Omental fat pad (tissue), 4 donors: ENCODE data around the gene OR2H2. TPM values are rescaled to one million over a fixed set of nuclear protein-coding genes. Genes with fewer than 3 reads are reported as not detected.

Source experiments
- ATAC-seq: fragments of 150-250 bp; one replicate; pipeline ENCODE4 v1.9.1; 2016; ENCODE audit warnings: mild to moderate bottlenecking, moderate library complexity; ENCODE audit not compliant: low FRiP score
- DNase-seq: peaks from one replicate; pipeline ENCODE4 v3.0.0-alpha.2; 2019; ENCODE audit warnings: low spot score
- small RNA-seq: library from RNA; depleted of rRNA; stranded (forward); fragments of <200 nt; gene quantifications from one replicate; pipeline ENCODE3, GENCODE V24; 2016
- total RNA-seq, 4 donors: library from RNA; depleted of rRNA; stranded (reverse); fragments of >200 nt; gene quantifications; one replicate each; pipeline ENCODE4 v1.1.0, GENCODE V29; 2016
- TF ChIP-seq, protein P1 (sequence below), 3 donors: fragments of 450-650 bp; IDR thresholded peaks; one replicate each; pipeline ENCODE4 v1.5.1; 2016 to 2017; ENCODE audit warnings: antibody characterized with exemption in 3 of 3, mild to moderate bottlenecking in 3 of 3, moderate library complexity in 2 of 3

OR2H2 gene
- total RNA-seq, 4 donors from 2014 or later: not detected

DNA sequence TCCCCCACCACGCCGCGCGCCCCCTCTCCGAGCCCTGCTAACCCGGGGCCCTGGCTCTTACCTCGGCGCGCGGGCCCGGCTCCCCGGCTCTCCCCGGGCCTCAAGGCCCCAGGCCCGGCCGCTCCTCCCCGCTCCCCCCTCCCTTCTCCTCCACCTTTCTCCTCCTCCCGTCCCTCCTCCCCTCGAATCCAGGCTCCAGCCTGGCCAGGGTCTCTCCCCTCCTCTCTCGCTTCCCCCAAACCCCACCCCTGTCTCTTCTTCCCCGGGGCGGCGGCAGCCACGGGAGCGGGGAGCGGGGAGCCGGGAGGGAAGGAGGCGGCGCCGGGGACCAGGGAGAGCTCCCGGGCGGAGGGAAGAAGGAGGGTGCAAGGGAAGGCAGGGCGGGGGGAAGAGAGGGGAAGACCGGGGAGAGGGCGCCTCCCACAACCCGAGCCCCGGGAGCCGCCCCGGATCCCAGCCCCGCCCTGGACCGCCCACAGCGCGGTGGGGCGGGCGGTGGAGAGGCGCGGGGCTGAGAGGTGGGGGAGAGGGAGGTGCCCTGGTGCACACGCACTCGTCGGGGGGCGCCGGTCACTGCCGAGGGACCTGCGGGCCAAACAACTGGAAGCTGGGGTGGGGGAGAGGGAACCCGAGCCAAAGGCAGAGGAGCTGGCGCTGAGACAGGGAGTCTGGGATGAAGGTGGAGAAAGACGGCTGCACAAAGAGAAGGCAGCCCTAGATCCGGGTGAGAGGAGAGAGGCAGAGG is 48.0 kb downstream of the OR2H2 start, which contains the start of gene GABBR1:
TSS of gene GABBR1 (minus strand) at position 395 of the 745 bp plus-strand sequence. CDS start 798 bp downstream, outside the sequence.
- TF ChIP-seq, protein P1, sequence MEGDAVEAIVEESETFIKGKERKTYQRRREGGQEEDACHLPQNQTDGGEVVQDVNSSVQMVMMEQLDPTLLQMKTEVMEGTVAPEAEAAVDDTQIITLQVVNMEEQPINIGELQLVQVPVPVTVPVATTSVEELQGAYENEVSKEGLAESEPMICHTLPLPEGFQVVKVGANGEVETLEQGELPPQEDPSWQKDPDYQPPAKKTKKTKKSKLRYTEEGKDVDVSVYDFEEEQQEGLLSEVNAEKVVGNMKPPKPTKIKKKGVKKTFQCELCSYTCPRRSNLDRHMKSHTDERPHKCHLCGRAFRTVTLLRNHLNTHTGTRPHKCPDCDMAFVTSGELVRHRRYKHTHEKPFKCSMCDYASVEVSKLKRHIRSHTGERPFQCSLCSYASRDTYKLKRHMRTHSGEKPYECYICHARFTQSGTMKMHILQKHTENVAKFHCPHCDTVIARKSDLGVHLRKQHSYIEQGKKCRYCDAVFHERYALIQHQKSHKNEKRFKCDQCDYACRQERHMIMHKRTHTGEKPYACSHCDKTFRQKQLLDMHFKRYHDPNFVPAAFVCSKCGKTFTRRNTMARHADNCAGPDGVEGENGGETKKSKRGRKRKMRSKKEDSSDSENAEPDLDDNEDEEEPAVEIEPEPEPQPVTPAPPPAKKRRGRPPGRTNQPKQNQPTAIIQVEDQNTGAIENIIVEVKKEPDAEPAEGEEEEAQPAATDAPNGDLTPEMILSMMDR (IDR thresholded peaks at IDR 0.05): no peak
- peak; percentile 36 for DNase-seq
- peak; percentile 91 for ATAC-seq

GRCh38 chr6:29633534-29633905 is 48.6 kb downstream of the OR2H2 start:
- DNase-seq: no peak
- ATAC-seq: no peak
- TF ChIP-seq, protein P1 (IDR thresholded peaks at IDR 0.05): no peak

GRCh38 chr6:29637247-29637646 is 52.3 kb downstream of the OR2H2 start:
- ATAC-seq: no peak
- DNase-seq: no peak
- TF ChIP-seq, protein P1 (IDR thresholded peaks at IDR 0.05): no peak

Small RNA genes within 50 kb of the gene (small RNA-seq; reads per million reads assigned to genes)
- 1.2 reads per million for gene SNORD32B
- gene SUMO2P1: not detected
- not detected for gene TMEM183AP1

Other genes starting within 250 kb of the OR2H2 start
- gene OR5V1, start 216.3 kb upstream of the OR2H2 start, total RNA-seq: not detected
- not detected for gene OR12D3, start 209.8 kb upstream of the OR2H2 start, total RNA-seq
- not detected for gene OR12D2, start 189.5 kb upstream of the OR2H2 start, total RNA-seq
- not detected for gene OR12D1, start 170.2 kb upstream of the OR2H2 start, total RNA-seq
- gene OR10C1, start 145.8 kb upstream of the OR2H2 start, total RNA-seq: not detected
- not detected for gene OR11A1, start 128.1 kb upstream of the OR2H2 start, total RNA-seq
- not detected for gene OR2H1, start 128.0 kb upstream of the OR2H2 start, total RNA-seq
- gene MAS1L, start 97.2 kb upstream of the OR2H2 start, total RNA-seq: not detected
- 1 to 10 TPM in 2 of 4 donors, not detected in 2; 1.1 to 4.9 TPM for gene UBD, start 25.4 kb upstream of the OR2H2 start, total RNA-seq
- gene GABBR1, start 48.1 kb downstream of the OR2H2 start, total RNA-seq: 10 to 100 TPM; 18.5 to 41.8 (median 21.9) TPM
- not detected for gene MOG, start 72.0 kb downstream of the OR2H2 start, total RNA-seq
- 1 to 10 TPM in 2 of 4 donors, not detected in 2; 1.9 to 2.7 TPM for gene ZFP57, start 96.0 kb downstream of the OR2H2 start, total RNA-seq
- 100 to 1,000 TPM in 1 of 4 donors, 10 to 100 TPM in 3; 44.0 to 211 (median 76.3) TPM for gene HLA-F, start 138.3 kb downstream of the OR2H2 start, total RNA-seq
- gene HLA-G, start 242.7 kb downstream of the OR2H2 start, total RNA-seq: not detected